GM12872 (cell line): ENCODE data around the gene ZDHHC14.
A peak's percentile ranks its signal among the peaks of the same experiment; 100 is the strongest.

Source experiments
- TF ChIP-seq, protein P1 (sequence below): IDR thresholded peaks from 3 replicates; pipeline ENCODE4 v1.5.1; 2011; ENCODE audit warnings: low read depth, mild to moderate bottlenecking, low read length, moderate library complexity; ENCODE audit not compliant: insufficient read depth

The ZDHHC14 gene

DNA sequence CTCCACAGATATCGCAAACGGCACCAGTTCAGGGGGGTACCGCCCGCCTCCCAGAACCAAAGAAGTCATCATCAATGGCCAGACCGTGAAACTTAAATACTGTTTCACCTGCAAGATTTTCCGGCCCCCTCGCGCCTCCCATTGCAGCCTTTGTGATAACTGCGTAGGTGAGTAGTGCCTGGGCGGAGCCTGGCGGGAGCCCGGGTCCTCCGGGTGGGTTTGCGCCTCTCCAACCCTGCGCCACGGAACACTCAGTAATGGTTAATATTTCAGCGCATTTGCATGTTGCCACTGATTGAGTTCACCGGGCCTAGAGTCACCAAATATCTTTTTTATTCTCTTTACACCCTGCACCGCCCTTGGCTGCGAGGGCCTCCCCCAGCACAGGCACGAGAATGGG is 212.0 kb downstream of the ZDHHC14 start:
- TF ChIP-seq, protein P1, sequence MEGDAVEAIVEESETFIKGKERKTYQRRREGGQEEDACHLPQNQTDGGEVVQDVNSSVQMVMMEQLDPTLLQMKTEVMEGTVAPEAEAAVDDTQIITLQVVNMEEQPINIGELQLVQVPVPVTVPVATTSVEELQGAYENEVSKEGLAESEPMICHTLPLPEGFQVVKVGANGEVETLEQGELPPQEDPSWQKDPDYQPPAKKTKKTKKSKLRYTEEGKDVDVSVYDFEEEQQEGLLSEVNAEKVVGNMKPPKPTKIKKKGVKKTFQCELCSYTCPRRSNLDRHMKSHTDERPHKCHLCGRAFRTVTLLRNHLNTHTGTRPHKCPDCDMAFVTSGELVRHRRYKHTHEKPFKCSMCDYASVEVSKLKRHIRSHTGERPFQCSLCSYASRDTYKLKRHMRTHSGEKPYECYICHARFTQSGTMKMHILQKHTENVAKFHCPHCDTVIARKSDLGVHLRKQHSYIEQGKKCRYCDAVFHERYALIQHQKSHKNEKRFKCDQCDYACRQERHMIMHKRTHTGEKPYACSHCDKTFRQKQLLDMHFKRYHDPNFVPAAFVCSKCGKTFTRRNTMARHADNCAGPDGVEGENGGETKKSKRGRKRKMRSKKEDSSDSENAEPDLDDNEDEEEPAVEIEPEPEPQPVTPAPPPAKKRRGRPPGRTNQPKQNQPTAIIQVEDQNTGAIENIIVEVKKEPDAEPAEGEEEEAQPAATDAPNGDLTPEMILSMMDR = no peak

DNA sequence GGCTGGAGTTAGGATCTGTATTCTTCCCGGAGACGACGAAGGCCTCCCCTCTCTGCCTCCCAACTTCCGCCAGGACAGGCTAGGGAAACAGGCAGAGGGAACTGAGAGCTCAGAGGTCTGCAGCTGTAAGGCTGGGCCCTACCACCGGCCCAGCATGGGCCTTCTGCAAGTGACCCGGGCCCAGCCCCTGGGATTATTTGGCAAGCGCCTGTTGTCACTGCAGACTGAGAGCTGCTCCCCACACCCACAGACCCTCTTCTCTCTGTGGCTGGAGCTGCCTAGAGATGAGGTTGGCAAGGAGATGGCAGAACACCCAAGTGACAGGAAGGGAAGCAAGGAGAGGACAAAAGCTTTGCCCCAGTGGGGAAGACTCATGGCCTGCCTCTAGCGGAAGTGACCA is 212.6 kb downstream of the ZDHHC14 start:
- TF ChIP-seq, protein P1 = no peak

DNA sequence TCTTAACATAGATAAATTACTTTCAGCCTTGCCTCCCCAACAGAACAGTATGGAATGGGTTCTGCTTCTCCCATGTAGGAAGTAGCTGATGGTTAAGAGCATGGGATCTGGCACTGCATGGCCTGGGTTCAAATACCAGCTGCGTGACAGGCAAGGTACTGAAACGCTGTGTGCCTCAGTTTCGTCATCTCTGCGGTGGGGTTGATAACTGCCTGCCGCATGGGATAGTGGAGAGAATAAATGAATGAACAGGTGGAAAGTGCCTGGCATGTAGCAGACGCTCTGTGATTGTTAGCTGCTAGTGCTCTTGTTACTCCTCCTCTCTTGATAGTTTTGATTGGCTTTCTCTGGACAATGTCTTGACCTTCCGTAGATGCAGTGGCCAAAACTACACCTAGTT is 213.3 kb downstream of the ZDHHC14 start:
- TF ChIP-seq, protein P1 = no peak

DNA sequence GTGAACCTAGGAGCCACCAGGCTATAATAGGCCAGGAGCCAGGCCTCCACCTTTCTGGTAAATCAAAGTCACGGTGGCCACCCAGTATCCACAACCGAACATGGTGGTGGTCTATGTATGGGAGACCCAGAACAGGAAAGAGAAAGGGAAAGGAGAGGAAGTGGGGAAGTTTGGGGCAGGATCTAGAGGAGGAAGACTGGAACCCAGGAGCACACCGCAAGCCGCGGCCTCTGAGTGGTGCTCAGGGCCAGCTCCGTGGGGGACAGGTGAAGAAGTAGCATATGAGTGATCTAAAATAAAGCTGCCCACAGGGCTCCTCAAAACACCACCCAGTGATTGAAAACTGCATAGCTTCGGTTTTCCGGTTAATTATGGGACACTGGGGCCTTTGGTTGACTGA is 214.8 kb downstream of the ZDHHC14 start:
- TF ChIP-seq, protein P1 = no peak

DNA sequence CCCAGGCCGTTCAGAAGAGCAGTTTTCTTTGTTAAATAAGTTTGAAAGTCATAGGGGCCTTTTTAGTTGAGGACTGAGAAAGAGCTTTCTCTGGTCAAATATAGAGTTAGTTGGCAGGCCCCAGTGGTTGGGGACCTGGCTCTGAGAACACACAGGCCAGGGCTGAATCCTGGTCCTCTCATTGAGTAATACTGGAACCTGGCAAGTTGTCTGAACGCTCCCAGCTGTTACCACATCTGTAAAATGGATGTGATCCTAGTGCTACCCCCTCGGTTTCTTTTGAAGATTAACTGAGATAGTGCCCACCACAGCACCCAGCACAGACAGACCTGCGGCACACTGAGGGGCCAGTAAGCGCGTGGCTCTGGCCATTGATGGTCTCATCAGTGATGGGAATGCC is 215.5 kb downstream of the ZDHHC14 start:
- TF ChIP-seq, protein P1 = no peak

DNA sequence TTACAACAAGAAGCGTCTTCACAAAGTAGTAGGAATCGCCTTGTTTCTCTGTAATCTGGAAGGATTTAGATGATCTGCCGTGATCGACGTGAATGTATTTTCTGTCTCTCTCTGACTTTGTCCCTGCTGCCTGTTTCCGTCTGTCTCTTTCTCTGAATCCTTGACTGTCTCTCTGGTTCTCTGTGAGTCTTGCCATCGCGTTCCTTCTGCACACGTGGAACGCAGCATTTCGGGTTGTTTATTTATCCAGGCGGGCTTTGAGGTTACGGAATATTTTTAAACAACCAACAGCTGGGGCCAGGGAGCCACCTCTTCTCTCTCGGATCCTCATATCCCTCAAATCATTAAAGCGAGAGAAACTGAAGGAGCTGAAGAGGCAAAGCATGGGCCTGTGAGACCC is 215.9 kb downstream of the ZDHHC14 start:
- TF ChIP-seq, protein P1 = no peak

DNA sequence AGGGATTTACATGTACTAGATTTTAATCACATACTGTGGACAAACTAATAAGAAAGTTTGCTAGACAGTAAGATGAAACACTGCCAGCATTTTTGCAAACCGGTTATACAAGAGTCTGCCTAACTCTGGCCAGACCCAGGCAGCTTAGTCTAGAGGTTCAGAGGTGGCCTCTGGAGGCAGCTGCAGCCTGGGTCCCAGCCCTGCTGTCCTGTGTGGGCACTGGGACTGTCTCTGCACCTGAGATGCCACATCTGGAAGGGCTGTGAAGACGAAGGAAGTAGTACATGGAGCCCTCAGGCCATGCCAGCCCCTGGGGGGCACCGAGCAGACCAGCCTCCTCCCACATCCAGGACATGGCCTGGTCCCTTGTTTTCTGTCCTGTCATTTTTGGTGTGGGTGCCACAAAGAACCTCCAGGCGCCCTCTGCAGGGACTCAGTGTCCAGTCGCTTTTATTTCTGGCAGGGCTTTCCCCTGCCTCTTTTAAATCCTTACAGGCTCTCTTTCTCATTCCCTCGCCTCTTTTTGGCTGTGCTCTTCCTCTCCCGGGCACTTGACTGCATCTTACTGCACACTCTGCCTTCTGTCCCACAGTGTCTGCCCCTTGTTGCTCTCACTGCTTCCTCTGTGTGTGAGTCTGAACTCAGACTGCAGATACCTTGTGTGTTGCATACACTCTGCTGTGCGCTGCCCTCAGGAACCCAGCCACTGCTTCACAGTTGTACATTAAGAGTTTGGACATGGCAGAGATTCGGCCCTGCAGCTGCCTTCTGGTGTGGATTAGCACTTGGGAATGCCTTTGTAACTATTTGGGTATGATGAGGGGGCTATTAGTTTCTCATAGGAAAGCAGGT is 216.7 kb downstream of the ZDHHC14 start:
- TF ChIP-seq, protein P1 = peak; percentile 70
